Tibial artery (tissue), 4 donors: ENCODE results near the gene B4GALT5.
"Not testable (repeated sequence)": the region's sequence is repeated elsewhere in the genome, so short reads cannot be mapped to it uniquely, and the experiment has no call there.

ENCODE experiments used
- DNase-seq, 2 donors: peaks; one replicate each; pipeline ENCODE4 v3.0.0-alpha.2; 2019
- H3K27ac ChIP-seq, 2 donors: fragments of 200-600 bp; sonication (generic) in 1 of 2; 1 replicate in 1 of 2; 2 replicates in 1 of 2; pipeline ENCODE4 v1.5.1; 2018 to 2019; ENCODE audit warnings: mild to moderate bottlenecking in 1 of 2
- H3K27me3 ChIP-seq, 2 donors: fragments of 200-600 bp; sonication (generic) in 1 of 2; one replicate each; pipeline versions ENCODE4 v1.5.1 to v1.6.0; 2016 to 2019
- H3K36me3 ChIP-seq, 3 donors: fragments of 200-600 bp; sonication (generic) in 2 of 3; one replicate each; pipeline ENCODE4 v1.5.1; 2016 to 2019; ENCODE audit warnings: mild to moderate bottlenecking in 2 of 3
- H3K4me1 ChIP-seq, 4 donors: fragments of 200-600 bp; sonication (generic) in 2 of 4; 1 replicate in 3 of 4; 2 replicates in 1 of 4; pipeline ENCODE4 v1.5.1; 2016 to 2019
- H3K4me3 ChIP-seq, 2 donors: fragments of 200-600 bp; sonication (generic) in 1 of 2; 1 replicate in 1 of 2; 2 replicates in 1 of 2; pipeline ENCODE4 v1.5.1; 2018 to 2019; ENCODE audit warnings: mild to moderate bottlenecking in 2 of 2
- H3K9me3 ChIP-seq, 3 donors: fragments of 200-600 bp; sonication (generic) in 1 of 3; one replicate each; pipeline ENCODE4 v1.5.1; 2016 to 2019
- intact Hi-C: fragments of 100-400 bp; cut with DNase I; formaldehyde crosslinking; loops from one replicate; pipeline ENCODE4 v1.15.0; 2023; ENCODE audit warnings: low total_unique reads
- TF ChIP-seq, protein P1 (sequence below), 2 experiments: fragments of 200-600 bp in 1 of 2; fragments of 450-650 bp in 1 of 2; IDR thresholded peaks; one replicate each; pipeline ENCODE4 v1.5.1; 2017 to 2019; ENCODE audit warnings: antibody characterized with exemption in 2 of 2, mild to moderate bottlenecking in 1 of 2, moderate library complexity in 1 of 2

B4GALT5 gene

DNA sequence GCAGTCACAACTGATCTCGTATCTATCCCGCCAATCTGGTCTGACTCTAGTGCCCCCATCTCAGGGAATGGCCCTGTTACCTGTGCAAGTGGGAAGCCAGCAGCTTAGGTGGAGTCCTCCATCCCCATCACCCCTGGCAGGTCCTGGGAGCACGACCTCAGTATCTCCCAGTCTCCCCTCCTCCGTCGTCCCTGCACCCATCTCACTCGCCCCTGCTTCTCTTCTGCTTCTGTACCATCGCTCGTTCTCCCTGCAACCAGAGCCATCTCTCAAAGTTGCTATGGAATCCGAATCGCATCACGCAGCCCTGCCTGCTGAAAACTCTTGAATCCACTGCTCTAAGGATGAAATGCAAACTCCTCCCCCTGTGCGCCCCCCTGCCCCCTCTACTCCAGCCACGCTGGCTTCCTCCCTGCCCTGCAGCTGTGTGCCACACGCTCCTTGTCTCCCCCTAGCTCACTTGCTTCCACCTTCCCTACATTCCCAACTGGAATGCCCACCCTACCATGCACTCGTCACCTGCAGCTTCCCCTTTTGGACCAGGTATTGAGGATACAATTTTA is 81.7 kb downstream of the B4GALT5 start:
- Histone ChIP-seq H3K4me3 (no peak overlapping the region), H3K27me3 (no peaks in the 10 kb centered on the region), H3K4me1 (peaks cover 0 to 20% (median 11%) of the 10 kb centered on the region in 4 donors), H3K9me3 (peaks cover 0 to 10% (median 0%) of the 10 kb centered on the region in 3 donors), H3K36me3 (peaks cover 26 to 33% (median 28%) of the 10 kb centered on the region in 3 donors), H3K27ac (peak overlapping the region in 1 of 2 donors; percentile 23)
- intact Hi-C loops = no loop called here
- DNase-seq = no peak
- TF ChIP-seq, protein P1, sequence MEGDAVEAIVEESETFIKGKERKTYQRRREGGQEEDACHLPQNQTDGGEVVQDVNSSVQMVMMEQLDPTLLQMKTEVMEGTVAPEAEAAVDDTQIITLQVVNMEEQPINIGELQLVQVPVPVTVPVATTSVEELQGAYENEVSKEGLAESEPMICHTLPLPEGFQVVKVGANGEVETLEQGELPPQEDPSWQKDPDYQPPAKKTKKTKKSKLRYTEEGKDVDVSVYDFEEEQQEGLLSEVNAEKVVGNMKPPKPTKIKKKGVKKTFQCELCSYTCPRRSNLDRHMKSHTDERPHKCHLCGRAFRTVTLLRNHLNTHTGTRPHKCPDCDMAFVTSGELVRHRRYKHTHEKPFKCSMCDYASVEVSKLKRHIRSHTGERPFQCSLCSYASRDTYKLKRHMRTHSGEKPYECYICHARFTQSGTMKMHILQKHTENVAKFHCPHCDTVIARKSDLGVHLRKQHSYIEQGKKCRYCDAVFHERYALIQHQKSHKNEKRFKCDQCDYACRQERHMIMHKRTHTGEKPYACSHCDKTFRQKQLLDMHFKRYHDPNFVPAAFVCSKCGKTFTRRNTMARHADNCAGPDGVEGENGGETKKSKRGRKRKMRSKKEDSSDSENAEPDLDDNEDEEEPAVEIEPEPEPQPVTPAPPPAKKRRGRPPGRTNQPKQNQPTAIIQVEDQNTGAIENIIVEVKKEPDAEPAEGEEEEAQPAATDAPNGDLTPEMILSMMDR (IDR thresholded peaks at IDR 0.05) = no peak

GRCh38 chr20:49631061-49631716 is 82.5 kb downstream of the B4GALT5 start:
- Histone ChIP-seq H3K9me3 (peaks cover 0 to 10% (median 0%) of the 10 kb centered on the region in 3 donors), H3K27ac (peak overlapping the region; percentile 22 to 23), H3K4me1 (peaks cover 0 to 20% (median 11%) of the 10 kb centered on the region in 4 donors), H3K36me3 (peaks cover 18 to 25% (median 21%) of the 10 kb centered on the region in 3 donors), H3K27me3 (no peaks in the 10 kb centered on the region), H3K4me3 (no peak overlapping the region)
- no peak for DNase-seq
- intact Hi-C loops = no loop called here
- TF ChIP-seq, protein P1 (IDR thresholded peaks at IDR 0.05) = no peak

- Histone ChIP-seq H3K36me3 (peaks cover 11 to 18% (median 14%) of the 10 kb centered on the region in 3 donors), H3K4me3 (no peak overlapping the region), H3K27ac (peak overlapping the region; percentile 22 to 23), H3K4me1 (peaks cover 0 to 20% (median 11%) of the 10 kb centered on the region in 4 donors), H3K27me3 (no peaks in the 10 kb centered on the region), H3K9me3 (peaks cover 0 to 10% (median 0%) of the 10 kb centered on the region in 3 donors)
- intact Hi-C loops = no loop called here
- no peak for DNase-seq
- TF ChIP-seq, protein P1 (IDR thresholded peaks at IDR 0.05) = no peak
Observed at GRCh38 chr20:49630396-49630951, 83.2 kb downstream of the B4GALT5 start.

DNA sequence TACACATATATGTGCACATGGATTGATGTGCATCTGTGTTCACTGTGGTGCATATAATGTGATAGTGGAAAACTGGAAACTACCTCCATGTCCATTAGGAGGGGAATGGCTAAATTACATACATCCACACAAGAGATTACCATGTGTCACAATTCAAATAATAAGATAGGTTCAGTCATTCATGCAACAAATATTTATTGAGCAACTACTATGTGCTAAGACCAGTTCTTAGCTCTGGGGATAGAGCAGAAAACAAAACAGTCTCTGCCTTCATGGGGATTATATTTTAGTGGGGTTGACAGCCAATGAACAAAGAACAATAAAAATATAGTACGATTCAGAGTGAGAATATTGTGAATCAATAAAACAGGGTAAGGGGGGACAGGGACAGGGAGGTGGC is 84.1 kb downstream of the B4GALT5 start:
- Histone ChIP-seq H3K4me1 (peaks cover 0 to 15% (median 8%) of the 10 kb centered on the region in 4 donors), H3K36me3 (peaks cover 5 to 10% (median 7%) of the 10 kb centered on the region in 3 donors), H3K9me3 (peaks cover 0 to 10% (median 0%) of the 10 kb centered on the region in 3 donors), H3K4me3 (no peak overlapping the region), H3K27ac (no peak overlapping the region), H3K27me3 (no peaks in the 10 kb centered on the region)
- intact Hi-C loops = no loop called here
- TF ChIP-seq, protein P1 (IDR thresholded peaks at IDR 0.05) = no peak
- DNase-seq = no peak

- H3K9me3 ChIP-seq, H3K4me3 ChIP-seq, H3K27ac ChIP-seq, H3K36me3 ChIP-seq, intact Hi-C loops, DNase-seq, H3K27me3 ChIP-seq: not testable (repeated sequence)
- H3K4me1 ChIP-seq = peaks cover 0 to 15% (median 7%) of the 10 kb centered on the region in 4 donors
Observed at GRCh38 chr20:49628280-49628679, 85.4 kb downstream of the B4GALT5 start.

GRCh38 chr20:49627329-49627761 is 86.3 kb downstream of the B4GALT5 start:
- no peak for DNase-seq
- intact Hi-C loops = no loop called here

DNA sequence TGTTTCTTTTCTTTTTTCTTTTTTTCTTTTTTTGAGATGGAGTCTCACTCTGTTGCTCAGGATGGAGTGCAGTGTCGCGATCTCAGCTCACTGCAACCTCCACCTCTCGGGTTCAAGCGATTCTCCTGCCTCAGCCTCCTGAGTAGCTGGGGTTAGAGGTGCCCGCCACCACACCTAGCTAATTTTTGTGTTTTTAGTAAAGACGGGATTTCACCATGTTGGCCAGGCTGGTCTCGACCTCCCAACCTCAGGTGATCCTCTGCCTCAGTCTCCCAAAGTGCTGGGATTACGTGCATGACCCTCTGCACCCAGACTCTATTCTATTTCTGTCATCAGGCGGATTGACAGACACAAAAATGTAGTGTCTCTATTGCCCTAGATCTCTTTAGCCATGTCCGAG is 88.7 kb downstream of the B4GALT5 start:
- DNase-seq, intact Hi-C loops, H3K27me3 ChIP-seq, H3K27ac ChIP-seq, H3K9me3 ChIP-seq, H3K4me3 ChIP-seq, H3K36me3 ChIP-seq, H3K4me1 ChIP-seq: not testable (repeated sequence)

More at GRCh38 chr20:49627329-49627761, 86.3 kb downstream of the B4GALT5 start:
- Histone ChIP-seq H3K4me1 (peaks cover 0 to 15% (median 7%) of the 10 kb centered on the region in 4 donors), H3K4me3 (no peak overlapping the region), H3K27ac (no peak overlapping the region), H3K36me3 (no peaks in the 10 kb centered on the region), H3K9me3 (peaks cover 0 to 10% (median 0%) of the 10 kb centered on the region in 3 donors), H3K27me3 (no peaks in the 10 kb centered on the region)
- TF ChIP-seq, protein P1 (IDR thresholded peaks at IDR 0.05) = no peak
